HEK293 (cell line): ENCODE results near the gene GDAP2.

Source experiments
- BCL6B ChIP-seq: fragments of 450-650 bp; formaldehyde crosslinking; IDR thresholded peaks from 2 replicates; pipeline ENCODE4 v1.5.1; 2017; ENCODE audit warnings: missing biosample characterization, missing genetic modification characterization
- CTCF ChIP-seq: fragments of 450-650 bp; formaldehyde crosslinking; IDR thresholded peaks from 2 replicates; pipeline ENCODE4 v1.5.1; 2016; ENCODE audit warnings: missing biosample characterization, missing genetic modification characterization
- MZF1 ChIP-seq: fragments of 450-650 bp; formaldehyde crosslinking; IDR thresholded peaks from 2 replicates; pipeline ENCODE4 v1.5.1; 2017; ENCODE audit warnings: missing biosample characterization, missing genetic modification characterization, borderline replicate concordance
- ZBTB20 ChIP-seq: fragments of 450-650 bp; formaldehyde crosslinking; IDR thresholded peaks from 2 replicates; pipeline ENCODE4 v1.5.1; 2016; ENCODE audit warnings: missing biosample characterization, missing genetic modification characterization
- ZBTB48 ChIP-seq: fragments of 450-650 bp; formaldehyde crosslinking; IDR thresholded peaks from 2 replicates; pipeline ENCODE4 v1.5.1; 2016; ENCODE audit warnings: missing biosample characterization, missing genetic modification characterization
- ZFHX2 ChIP-seq: fragments of 450-650 bp; formaldehyde crosslinking; conservative IDR thresholded peaks from 2 replicates; pipeline ENCODE4 v1.5.1; 2016; ENCODE audit warnings: missing biosample characterization, missing genetic modification characterization
- ZNF121 ChIP-seq: fragments of 450-650 bp; formaldehyde crosslinking; IDR thresholded peaks from 2 replicates; pipeline ENCODE4 v1.5.1; 2016; ENCODE audit warnings: missing biosample characterization, missing genetic modification characterization
- ZNF148 ChIP-seq: fragments of 450-650 bp; formaldehyde crosslinking; IDR thresholded peaks from 2 replicates; pipeline ENCODE4 v1.5.0; 2017; ENCODE audit warnings: missing biosample characterization, missing genetic modification characterization, borderline replicate concordance
- ZNF18 ChIP-seq: fragments of 450-650 bp; formaldehyde crosslinking; IDR thresholded peaks from 2 replicates; pipeline ENCODE4 v1.5.1; 2016; ENCODE audit warnings: missing biosample characterization, missing genetic modification characterization
- ZNF23 ChIP-seq: fragments of 450-650 bp; formaldehyde crosslinking; IDR thresholded peaks from 2 replicates; pipeline ENCODE4 v1.5.1; 2016; ENCODE audit warnings: missing biosample characterization, missing genetic modification characterization, borderline replicate concordance
- ZNF239 ChIP-seq: fragments of 450-650 bp; formaldehyde crosslinking; IDR thresholded peaks from 2 replicates; pipeline ENCODE4 v1.5.1; 2016; ENCODE audit warnings: missing biosample characterization, missing genetic modification characterization
- ZNF433 ChIP-seq: fragments of 450-650 bp; formaldehyde crosslinking; IDR thresholded peaks from 2 replicates; pipeline ENCODE4 v1.5.1; 2016; ENCODE audit warnings: missing biosample characterization, missing genetic modification characterization, low read depth
- ZNF610 ChIP-seq: fragments of 450-650 bp; formaldehyde crosslinking; IDR thresholded peaks from 2 replicates; pipeline ENCODE4 v1.5.1; 2016; ENCODE audit warnings: missing biosample characterization, missing genetic modification characterization, borderline replicate concordance
- ZNF623 ChIP-seq: fragments of 450-650 bp; formaldehyde crosslinking; IDR thresholded peaks from 2 replicates; pipeline ENCODE4 v1.5.1; 2016; ENCODE audit warnings: missing biosample characterization, missing genetic modification characterization
- ZNF660 ChIP-seq: fragments of 450-650 bp; IDR thresholded peaks from 2 replicates; pipeline ENCODE4 v1.5.1; 2018; ENCODE audit warnings: missing biosample characterization, mild to moderate bottlenecking, missing genetic modification characterization
- ZSCAN23 ChIP-seq: fragments of 450-650 bp; formaldehyde crosslinking; IDR thresholded peaks from 2 replicates; pipeline ENCODE4 v1.5.1; 2016; ENCODE audit warnings: missing biosample characterization, missing genetic modification characterization
- ZSCAN30 ChIP-seq: fragments of 450-650 bp; IDR thresholded peaks from 2 replicates; pipeline ENCODE4 v1.5.1; 2018; ENCODE audit warnings: missing biosample characterization, mild to moderate bottlenecking, missing genetic modification characterization, moderate library complexity
- TF ChIP-seq, protein P1 (sequence below): fragments of 450-650 bp; formaldehyde crosslinking; optimal IDR thresholded peaks from 2 replicates; pipeline ENCODE3; 2016; ENCODE audit warnings: missing biosample characterization, mild to moderate bottlenecking, missing genetic modification characterization
- TF ChIP-seq, protein P2 (sequence below): fragments of 450-650 bp; formaldehyde crosslinking; IDR thresholded peaks from 2 replicates; pipeline ENCODE4 v1.5.1; 2017; ENCODE audit warnings: missing biosample characterization, missing genetic modification characterization

GDAP2 gene

GRCh38 chr1:117895482-117896114 lies 33.8 kb downstream of the GDAP2 start (continued):
- 0 out of 2 replicates have a peak, but pooled peaks have one; percentile 44 for TF ChIP-seq ZNF660 (tag by site-specific recombination)
- TF ChIP-seq ZSCAN30 (tag by site-specific recombination) = peak; percentile 97
- TF ChIP-seq, protein P1, sequence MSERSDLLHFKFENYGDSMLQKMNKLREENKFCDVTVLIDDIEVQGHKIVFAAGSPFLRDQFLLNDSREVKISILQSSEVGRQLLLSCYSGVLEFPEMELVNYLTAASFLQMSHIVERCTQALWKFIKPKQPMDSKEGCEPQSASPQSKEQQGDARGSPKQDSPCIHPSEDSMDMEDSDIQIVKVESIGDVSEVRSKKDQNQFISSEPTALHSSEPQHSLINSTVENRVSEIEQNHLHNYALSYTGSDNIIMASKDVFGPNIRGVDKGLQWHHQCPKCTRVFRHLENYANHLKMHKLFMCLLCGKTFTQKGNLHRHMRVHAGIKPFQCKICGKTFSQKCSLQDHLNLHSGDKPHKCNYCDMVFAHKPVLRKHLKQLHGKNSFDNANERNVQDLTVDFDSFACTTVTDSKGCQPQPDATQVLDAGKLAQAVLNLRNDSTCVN = no peak
- TF ChIP-seq BCL6B (tag by site-specific recombination) = no peak
- no peak for TF ChIP-seq ZBTB20 (tag by site-specific recombination)
- TF ChIP-seq ZSCAN23 (tag by site-specific recombination) = no peak
- TF ChIP-seq ZNF23 (tag by site-specific recombination) = no peak
- no peak for TF ChIP-seq ZNF18 (tag by site-specific recombination)
- no peak for TF ChIP-seq ZNF623 (tag by site-specific recombination)
- TF ChIP-seq ZFHX2 (tag by site-specific recombination) = no peak
- no peak for TF ChIP-seq ZNF239 (tag by site-specific recombination)
- TF ChIP-seq MZF1 (tag by site-specific recombination) = no peak
- TF ChIP-seq, protein P2, sequence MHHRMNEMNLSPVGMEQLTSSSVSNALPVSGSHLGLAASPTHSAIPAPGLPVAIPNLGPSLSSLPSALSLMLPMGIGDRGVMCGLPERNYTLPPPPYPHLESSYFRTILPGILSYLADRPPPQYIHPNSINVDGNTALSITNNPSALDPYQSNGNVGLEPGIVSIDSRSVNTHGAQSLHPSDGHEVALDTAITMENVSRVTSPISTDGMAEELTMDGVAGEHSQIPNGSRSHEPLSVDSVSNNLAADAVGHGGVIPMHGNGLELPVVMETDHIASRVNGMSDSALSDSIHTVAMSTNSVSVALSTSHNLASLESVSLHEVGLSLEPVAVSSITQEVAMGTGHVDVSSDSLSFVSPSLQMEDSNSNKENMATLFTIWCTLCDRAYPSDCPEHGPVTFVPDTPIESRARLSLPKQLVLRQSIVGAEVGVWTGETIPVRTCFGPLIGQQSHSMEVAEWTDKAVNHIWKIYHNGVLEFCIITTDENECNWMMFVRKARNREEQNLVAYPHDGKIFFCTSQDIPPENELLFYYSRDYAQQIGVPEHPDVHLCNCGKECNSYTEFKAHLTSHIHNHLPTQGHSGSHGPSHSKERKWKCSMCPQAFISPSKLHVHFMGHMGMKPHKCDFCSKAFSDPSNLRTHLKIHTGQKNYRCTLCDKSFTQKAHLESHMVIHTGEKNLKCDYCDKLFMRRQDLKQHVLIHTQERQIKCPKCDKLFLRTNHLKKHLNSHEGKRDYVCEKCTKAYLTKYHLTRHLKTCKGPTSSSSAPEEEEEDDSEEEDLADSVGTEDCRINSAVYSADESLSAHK (tag by site-specific recombination) = peak; percentile 79
- TF ChIP-seq ZNF610 (tag by site-specific recombination) = no peak
- TF ChIP-seq ZNF148 = no peak
- TF ChIP-seq CTCF = peak; percentile 62
- TF ChIP-seq ZNF433 = no peak
- no peak for TF ChIP-seq ZBTB48 (tag by site-specific recombination)
- peak; percentile 81 for TF ChIP-seq ZNF121 (tag by site-specific recombination)
